HepG2 (cell line): ENCODE measurements around the gene LAMA5. TPM values are rescaled to one million over a fixed set of nuclear protein-coding genes. Genes with fewer than 3 reads are reported as not detected.

Experiments used
- ATF7-NPFF ChIP-seq: sonication (generic); formaldehyde crosslinking; IDR thresholded peaks from 2 replicates; pipeline ENCODE4 v1.8.1; 2023; ENCODE audit warnings: mild to moderate bottlenecking, low read depth, missing genetic modification reagents, moderate library complexity
- E2F2 ChIP-seq: sonication (generic); formaldehyde crosslinking; IDR thresholded peaks from 2 replicates; pipeline ENCODE4 v1.4.0; 2020; ENCODE audit warnings: missing genetic modification reagents, borderline replicate concordance
- IKZF1 ChIP-seq: fragments of 450-650 bp; IDR thresholded peaks from 2 replicates; pipeline ENCODE4 v1.7.1; 2016
- KIAA2018 ChIP-seq: sonication (generic); formaldehyde crosslinking; IDR thresholded peaks from 2 replicates; pipeline ENCODE4 v1.5.0; 2020; ENCODE audit warnings: mild to moderate bottlenecking, missing genetic modification reagents, borderline replicate concordance
- MAF1 ChIP-seq: sonication (generic); formaldehyde crosslinking; IDR thresholded peaks from 2 replicates; pipeline ENCODE4 v1.5.0; 2020; ENCODE audit warnings: missing genetic modification reagents, borderline replicate concordance
- NR1H2 ChIP-seq: sonication (generic); formaldehyde crosslinking; IDR thresholded peaks from 2 replicates; pipeline ENCODE4 v1.8.1; 2022; ENCODE audit warnings: low read depth, missing genetic modification reagents, borderline replicate concordance
- SAFB2 ChIP-seq: sonication (generic); formaldehyde crosslinking; IDR thresholded peaks from 2 replicates; pipeline ENCODE4 v1.5.1; 2020; ENCODE audit warnings: missing genetic modification reagents, low read depth, mild to moderate bottlenecking, borderline replicate concordance
- SP140L ChIP-seq: sonication (generic); formaldehyde crosslinking; IDR thresholded peaks from 2 replicates; pipeline ENCODE4 v1.4.0; 2020; ENCODE audit warnings: missing genetic modification reagents, borderline replicate concordance
- TAF15 ChIP-seq: fragments of 200-400 bp; formaldehyde crosslinking; IDR thresholded peaks from one replicate; pipeline ENCODE4 v1.6.1; 2018; ENCODE audit warnings: mild to moderate bottlenecking, low read depth, low read length; ENCODE audit not compliant: poor library complexity, severe bottlenecking
- TBP ChIP-seq: sonication (generic); formaldehyde crosslinking; IDR thresholded peaks from 2 replicates; pipeline ENCODE4 v1.5.0; 2020; ENCODE audit warnings: missing genetic modification reagents
- ZNF10 ChIP-seq: sonication (generic); formaldehyde crosslinking; IDR thresholded peaks from 2 replicates; pipeline ENCODE4 v1.4.0; 2020; ENCODE audit warnings: mild to moderate bottlenecking, low read depth, missing genetic modification reagents, borderline replicate concordance
- ZNF296 ChIP-seq: sonication (generic); formaldehyde crosslinking; conservative IDR thresholded peaks from 2 replicates; pipeline ENCODE4 v1.5.0; 2020; ENCODE audit warnings: mild to moderate bottlenecking, missing genetic modification reagents
- ZNF503 ChIP-seq: sonication (generic); formaldehyde crosslinking; IDR thresholded peaks from 2 replicates; pipeline ENCODE4 v1.4.0; 2020; ENCODE audit warnings: missing genetic modification reagents
- ZNF678 ChIP-seq: sonication (generic); formaldehyde crosslinking; IDR thresholded peaks from 2 replicates; pipeline ENCODE4 v1.4.0; 2020; ENCODE audit warnings: mild to moderate bottlenecking, missing genetic modification reagents
- ZNF780A ChIP-seq: sonication (generic); formaldehyde crosslinking; IDR thresholded peaks from 2 replicates; pipeline ENCODE4 v1.8.0; 2022; ENCODE audit warnings: mild to moderate bottlenecking, missing genetic modification reagents, moderate library complexity
- ZSCAN30 ChIP-seq: sonication (generic); formaldehyde crosslinking; IDR thresholded peaks from 2 replicates; pipeline ENCODE4 v1.5.0; 2020; ENCODE audit warnings: mild to moderate bottlenecking, missing genetic modification reagents
- polyA plus RNA-seq, 8 experiments: library from polyadenylated mRNA; depleted of rRNA in 3 of 8; stranded (reverse) in 7 of 8; unstranded in 1 of 8; fragments of >200 nt; fragmentation: Illumina TruSeq in 4 of 8; extraction: Trizol in 4 of 8; gene quantifications; 2 replicates each; pipeline versions ENCODE4 v1.2.1 to v1.2.3, GENCODE V29; 2011 to 2016; ENCODE audit warnings: low read depth in 4 of 8, missing spikeins in 1 of 8, mixed read lengths in 1 of 8; ENCODE audit not compliant: insufficient read depth in 1 of 8
- total RNA-seq, 5 experiments: library from RNA; depleted of rRNA; stranded (reverse); fragments of >200 nt; fragmentation: Illumina TruSeq; extraction: Trizol; gene quantifications; 2 replicates each; pipeline ENCODE4 v1.2.3, GENCODE V29; 2016; ENCODE audit warnings: low read depth in 1 of 5

LAMA5 gene
- total and polyA plus RNA-seq, 2 of the 13 experiments (the other 11 are each of a cell fraction or from before 2014, with no cell fraction given) = 21.0 to 44.7 TPM

GRCh38 chr20:62382306-62383198 is 15.4 kb upstream of the LAMA5 start (continued):
- TF ChIP-seq ZNF503 (peak; percentile 54), SAFB2 (peak; percentile 35; the same call in 1 of the 2 replicates), MAF1 (0 out of 2 replicates have a peak, but pooled peaks have one; percentile 81), ZSCAN30 (CRISPR knock-in tag) (no peak), NR1H2 (no peak), SP140L (CRISPR knock-in tag) (no peak), TAF15 (no peak), ZNF678 (CRISPR knock-in tag) (no peak), TBP (CRISPR knock-in tag) (no peak), E2F2 (peak; percentile 67; the same call in 1 of the 2 replicates), ZNF296 (CRISPR knock-in tag) (0 out of 2 replicates have a peak, but pooled peaks have one; percentile 26), ZNF10 (CRISPR knock-in tag) (no peak), ATF7-NPFF (CRISPR knock-in tag) (peak; percentile 42; the same call in 1 of the 2 replicates), ZNF780A (CRISPR knock-in tag) (no peak), KIAA2018 (CRISPR knock-in tag) (no peak), IKZF1 (no peak)
